Stimulated activated CD8-positive, alpha-beta memory T cell treated with anti-CD3 and anti-CD28 coated beads, Interleukin-4, amount 100 ng/mL, for 4 hours (primary cell): Measurements from ENCODE around the gene PHYHD1.
"Not testable (repeated sequence)": the region's sequence is repeated elsewhere in the genome, so short reads cannot be mapped to it uniquely, and the experiment has no call there.

ENCODE experiments used
- DNase-seq, 2 donors: peaks; one replicate each; pipeline ENCODE4 v3.0.0-alpha.2; 2020; ENCODE audit warnings: low read depth in 2 of 2, low spot score in 1 of 2

The PHYHD1 gene

GRCh38 chr9:128947527-128948301 is 26.9 kb downstream of the PHYHD1 start, which contains the start of the genes DOLK and NUP188:
DOLK (minus strand) TSS chr9:128947603; CDS start chr9:128947303, 300 bp downstream.
NUP188 (plus strand) TSS chr9:128947699; CDS start chr9:128947720, 21 bp downstream.
- peak; percentile 97 to 100 for DNase-seq

DNA sequence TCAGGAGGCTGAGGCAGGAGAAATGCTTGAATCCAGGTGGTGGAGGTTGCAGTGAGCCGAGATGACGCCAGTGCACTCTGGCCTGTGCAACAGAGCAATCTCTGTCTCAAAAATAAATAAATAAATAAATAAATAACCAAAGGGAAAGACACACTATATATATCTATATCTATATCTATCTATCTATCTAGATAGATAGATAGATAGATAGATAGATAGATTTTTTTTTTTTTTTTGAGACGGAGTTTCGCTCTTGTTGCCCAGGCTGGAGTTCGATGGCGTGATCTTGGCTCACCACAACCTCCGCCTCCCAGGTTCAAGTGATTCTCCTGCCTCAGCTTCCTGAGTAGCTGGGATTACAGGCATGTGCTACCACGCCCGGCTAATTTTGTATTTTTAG is 40.6 kb downstream of the PHYHD1 start:
- not testable (repeated sequence) for DNase-seq

GRCh38 chr9:128969491-128969890 is 48.7 kb downstream of the PHYHD1 start:
- no peak for DNase-seq

DNA sequence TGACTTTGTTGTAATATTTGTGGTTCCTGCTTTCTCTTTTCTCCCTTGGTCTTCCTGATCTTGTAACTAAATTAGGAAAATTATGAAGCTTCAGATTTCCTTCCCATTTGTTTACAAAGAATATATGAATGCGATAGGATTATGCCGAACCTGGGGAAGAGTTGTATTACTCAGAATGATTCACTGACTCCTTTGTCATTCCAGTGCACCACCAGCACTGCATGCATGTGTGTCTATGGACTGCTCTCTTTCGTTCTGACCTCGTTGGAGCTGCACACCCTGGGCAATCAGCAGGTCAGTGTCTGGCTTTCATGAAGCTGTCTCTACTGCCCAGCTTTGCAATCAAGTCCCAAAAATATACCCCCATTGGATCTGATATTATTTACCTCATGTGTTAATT is 52.2 kb downstream of the PHYHD1 start:
- DNase-seq: no peak

GRCh38 chr9:128979111-128979510 is 58.3 kb downstream of the PHYHD1 start:
- no peak for DNase-seq

GRCh38 chr9:128983536-128983935 is 62.8 kb downstream of the PHYHD1 start:
- DNase-seq: no peak

- no peak for DNase-seq
Observed at GRCh38 chr9:128986671-128987070, 65.9 kb downstream of the PHYHD1 start.

GRCh38 chr9:128987805-128988204 is 67.0 kb downstream of the PHYHD1 start:
- DNase-seq: no peak
